B cell (primary cell): ENCODE measurements around the gene HPS6. TPM values are rescaled to one million over a fixed set of nuclear protein-coding genes. Genes with fewer than 3 reads are reported as not detected.

ENCODE experiments used
- ATAC-seq: fragments of 200-7000 bp; cut with Tn5 transposase; one replicate; pipeline ENCODE4 v1.10.0; 2021; ENCODE audit warnings: low read depth, mild to moderate bottlenecking, moderate number of reproducible peaks, moderate library complexity
- CTCF ChIA-PET: fragments of 350-600 bp; sonication (Branson Sonifier 250); formaldehyde crosslinking; loops from one replicate; lab custom pipeline; 2021; ENCODE audit warnings: antibody characterized with exemption, inconsistent platforms; lab: Charles Lee
- POLR2A ChIA-PET: fragments of 350-600 bp; sonication (Branson Sonifier 250); formaldehyde crosslinking; loops from one replicate; lab custom pipeline; 2021; ENCODE audit warnings: antibody characterized with exemption; lab: Charles Lee
- DNase-seq: peaks from one replicate; pipeline ENCODE4 v3.0.0; 2013
- H2AFZ ChIP-seq: 2 replicates; pipeline ENCODE4 v1.6.1; 2012; ENCODE audit warnings: mild to moderate bottlenecking, low read depth, low read length; ENCODE audit not compliant: insufficient read depth, poor library complexity, severe bottlenecking
- H3K27ac ChIP-seq, 2 donors: 1 replicate in 1 of 2; 2 replicates in 1 of 2; pipeline ENCODE4 v1.5.1; 2012 to 2013; ENCODE audit warnings: low read length in 2 of 2, mild to moderate bottlenecking in 2 of 2, moderate library complexity in 1 of 2
- H3K27me3 ChIP-seq, 4 experiments: fragments of 200-600 bp in 1 of 4; sonication (generic) in 1 of 4; replicated peaks in 1 of 4; 1 replicate in 2 of 4; 2 replicates in 2 of 4; pipeline versions ENCODE4 v1.6.1 to v1.7.0; 2013 to 2016; ENCODE audit warnings: low read length in 3 of 4, mild to moderate bottlenecking in 2 of 4, mixed read lengths in 1 of 4, moderate library complexity in 1 of 4; ENCODE audit not compliant: insufficient read depth in 4 of 4, control insufficient read depth in 3 of 4; ENCODE audit errors: control extremely low read depth in 1 of 4
- H3K36me3 ChIP-seq, 2 experiments: replicated peaks in 1 of 2; 1 replicate in 1 of 2; 2 replicates in 1 of 2; pipeline versions ENCODE4 v1.6.1 to v1.7.1; 2013; ENCODE audit warnings: low read length in 1 of 2; ENCODE audit not compliant: insufficient read depth in 2 of 2, control insufficient read depth in 1 of 2; ENCODE audit errors: control extremely low read depth in 1 of 2, extremely low read depth in 1 of 2
- H3K4me1 ChIP-seq, 2 donors: fragments of 200-600 bp in 1 of 2; sonication (generic) in 1 of 2; 1 replicate in 1 of 2; 2 replicates in 1 of 2; pipeline versions ENCODE4 v1.5.1 to v1.6.1; 2013 to 2017; ENCODE audit warnings: low read length in 2 of 2; ENCODE audit not compliant: control insufficient read depth in 2 of 2, insufficient read depth in 2 of 2
- H3K4me2 ChIP-seq: replicated peaks from 2 replicates; pipeline ENCODE3; 2012; ENCODE audit warnings: mild to moderate bottlenecking, low read depth, low read length; ENCODE audit not compliant: poor library complexity, severe bottlenecking
- H3K4me3 ChIP-seq, 5 experiments: fragments of 200-600 bp in 1 of 5; sonication (generic) in 1 of 5; 1 replicate in 3 of 5; 2 replicates in 2 of 5; pipeline versions ENCODE4 v1.5.1 to v1.7.0; 2011 to 2016; ENCODE audit warnings: low read length in 4 of 5, mild to moderate bottlenecking in 4 of 5, low read depth in 2 of 5, control low read depth in 1 of 5, moderate library complexity in 1 of 5; ENCODE audit not compliant: insufficient read depth in 1 of 5; ENCODE audit errors: control extremely low read depth in 1 of 5, extremely low read depth in 1 of 5
- H3K79me2 ChIP-seq: fragments of 200-600 bp; sonication (generic); one replicate; pipeline ENCODE4 v1.6.0; 2016; ENCODE audit warnings: low read length; ENCODE audit not compliant: control insufficient read depth, insufficient read depth
- H3K9ac ChIP-seq: fragments of 200-600 bp; sonication (generic); 2 replicates; pipeline ENCODE4 v1.6.1; 2017; ENCODE audit warnings: mild to moderate bottlenecking, low read length, moderate library complexity
- H3K9me3 ChIP-seq, 3 donors: one replicate each; pipeline versions ENCODE4 v1.6.1 to v1.7.1; 2013; ENCODE audit warnings: low read length in 2 of 3; ENCODE audit not compliant: control insufficient read depth in 2 of 3, insufficient read depth in 1 of 3; ENCODE audit errors: control extremely low read depth in 1 of 3
- H4K20me1 ChIP-seq: 2 replicates; pipeline ENCODE4 v1.6.0; 2012; ENCODE audit warnings: mild to moderate bottlenecking, low read length; ENCODE audit not compliant: insufficient read depth, control insufficient read depth, poor library complexity, severe bottlenecking
- H3K27ac Mint-ChIP-seq: one replicate; pipeline ENCODE4 v1.8.0; 2021; ENCODE audit warnings: mixed read lengths
- H3K27me3 Mint-ChIP-seq: one replicate; pipeline ENCODE4 v1.8.0; 2021; ENCODE audit warnings: mixed read lengths
- H3K4me1 Mint-ChIP-seq: one replicate; pipeline ENCODE4 v1.8.0; 2021; ENCODE audit warnings: mixed read lengths
- H3K4me3 Mint-ChIP-seq: one replicate; pipeline ENCODE4 v1.8.0; 2021; ENCODE audit warnings: mixed read lengths
- H3K9me3 Mint-ChIP-seq: one replicate; pipeline ENCODE4 v1.8.0; 2022; ENCODE audit warnings: mixed read lengths; ENCODE audit not compliant: insufficient read depth
- CTCF ChIP-seq: fragments of 200-600 bp; IDR thresholded peaks from one replicate; pipeline ENCODE4 v1.8.0; 2022; ENCODE audit warnings: antibody characterized with exemption, mild to moderate bottlenecking
- EZH2 ChIP-seq: IDR thresholded peaks from 2 replicates; pipeline ENCODE4 v1.6.1; 2012; ENCODE audit warnings: borderline replicate concordance, low read depth, mild to moderate bottlenecking, moderate library complexity, low read length; ENCODE audit not compliant: insufficient read depth, poor library complexity, severe bottlenecking
- WGBS: methylation state at CpG from one replicate; pipeline ENCODE4 v1.1.5; 2013; ENCODE audit warnings: missing lambda C conversion rate; ENCODE audit not compliant: insufficient coverage; 5-methylcytosine and 5-hydroxymethylcytosine counted together
- intact Hi-C: fragments of 100-400 bp; cut with micrococcal nuclease; formaldehyde crosslinking; loops from one replicate; pipeline ENCODE4 v1.10.0; 2022
- polyA minus RNA-seq: library from RNA; depleted of rRNA, polyadenylated mRNA; stranded (reverse); fragments of >200 nt; gene quantifications from 2 replicates; pipeline ENCODE4 v1.2.3, GENCODE V29; 2012
- polyA plus RNA-seq: library from polyadenylated mRNA; depleted of rRNA; stranded (reverse); fragments of >200 nt; gene quantifications from 2 replicates; pipeline ENCODE4 v1.2.3, GENCODE V29; 2012
- total RNA-seq, 2 donors: library from RNA; stranded (reverse); fragments of 120-200 nt in 1 of 2; gene quantifications; 1 replicate in 1 of 2; 2 replicates in 1 of 2; pipeline versions ENCODE4 v1.2.3 to v1.2.4, GENCODE V29; 2013 to 2022

HPS6 gene
- 28.6 and 29.5 TPM in 2 replicates for total RNA-seq
- 17.9 TPM for total RNA-seq (2013)
- 2.4 and 2.8 TPM in 2 replicates for polyA plus RNA-seq
- 21.4 and 32.7 TPM in 2 replicates for polyA minus RNA-seq

DNA sequence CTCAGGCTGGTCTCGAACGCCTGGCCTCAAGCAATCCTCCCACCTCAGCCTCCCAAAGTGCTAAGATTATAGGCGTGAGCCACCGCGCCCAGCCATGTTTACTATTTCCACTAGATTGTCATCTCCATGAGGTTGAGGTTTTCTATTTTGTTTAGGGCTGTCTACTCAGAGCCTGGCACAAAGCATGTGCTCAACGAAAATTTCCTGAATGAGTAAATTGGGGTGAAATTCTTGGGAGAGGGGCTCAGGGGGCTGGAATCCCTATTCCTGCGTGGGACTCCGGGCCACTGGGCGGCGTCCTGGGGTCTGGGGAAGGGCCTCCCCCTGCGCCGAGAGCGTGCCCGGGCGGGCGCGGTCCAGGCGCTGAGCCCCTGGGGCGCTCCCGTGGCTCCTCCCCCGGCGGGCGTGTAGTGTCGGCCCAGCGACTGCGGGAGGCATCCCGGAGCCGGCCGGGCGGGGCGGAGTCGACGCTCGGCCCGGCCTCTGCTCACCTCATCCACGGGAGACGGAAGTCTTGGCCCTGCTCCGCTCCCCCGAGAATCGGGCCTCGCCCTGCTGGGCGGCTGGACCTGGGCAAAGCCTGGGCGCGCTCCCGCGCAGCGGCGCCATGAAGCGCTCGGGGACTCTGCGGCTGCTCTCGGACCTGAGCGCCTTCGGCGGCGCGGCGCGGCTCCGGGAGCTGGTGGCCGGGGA lies at the start of gene HPS6:
HPS6 (plus strand) TSS at position 482 of the 693 bp plus-strand sequence; CDS start at position 608, 126 bp downstream.
- Histone ChIP-seq H3K9me3 (no peaks in the 10 kb centered on the region), H3K36me3 (no peaks in the 10 kb centered on the region), H3K27ac (peak within 1 kb of the TSS; percentile 63 to 90), H3K4me2 (peak within 1 kb of the TSS; percentile 96), H3K9ac (peak within 1 kb of the TSS; percentile 96), H3K4me3 (peak within 1 kb of the TSS; percentile 51 to 89 (median 73)), H3K27me3 (no peaks in the 10 kb centered on the region), H3K79me2 (peaks cover 5% of the 10 kb centered on the region), H2AFZ (peak within 1 kb of the TSS; percentile 92), H3K4me1 (peaks cover 15 to 20% of the 10 kb centered on the region in 2 donors), H4K20me1 (peaks cover 30% of the 10 kb centered on the region)
- Mint-ChIP-seq H3K4me1 (peaks cover 23% of the 10 kb centered on the region), H3K4me3 (peak within 1 kb of the TSS; percentile 92), H3K27me3 (no peaks in the 10 kb centered on the region), H3K9me3 (no peaks in the 10 kb centered on the region), H3K27ac (peak within 1 kb of the TSS; percentile 92)
- ATAC-seq = peak; percentile 98
- WGBS = 0% methylated on average over 56 of the region's 61 CpGs
- peak; percentile 90 for DNase-seq
- ChIA-PET CTCF (interaction anchor here (0.7 to 3.8 kb wide), 5 partner anchors 54 to 230 kb away, joined by 3 to 34 read pairs (median 3); no protein-coding TSS in a partner anchor), POLR2A (interaction anchor here (0.6 to 2.2 kb wide), 3 partner anchors 9 to 244 kb away, joined by 3 to 13 read pairs (median 4); partner anchors contain the start of gene ARMH3)
- intact Hi-C loops = loop anchor here (1.0 to 10.0 kb wide), 10 partner anchors 8 to 577 kb away; partner anchors contain the start of genes ARMH3, GBF1, LDB1 and NOLC1
- TF ChIP-seq EZH2 (no peak), CTCF (no peak)

GRCh38 chr10:102016416-102016815 lies 48.7 kb upstream of the HPS6 start:
- Histone ChIP-seq H3K27ac (no peak overlapping the region), H3K4me1 (peaks cover 0 to 3% of the 10 kb centered on the region in 2 donors), H3K4me3 (no peak overlapping the region), H3K4me2 (no peak overlapping the region), H3K9me3 (peaks cover 0 to 7% (median 0%) of the 10 kb centered on the region in 3 donors), H3K9ac (no peak overlapping the region), H3K27me3 (no peaks in the 10 kb centered on the region), H3K79me2 (no peaks in the 10 kb centered on the region), H4K20me1 (no peaks in the 10 kb centered on the region), H3K36me3 (peaks cover 3 to 21% of the 10 kb centered on the region in 2 experiments), H2AFZ (no peak overlapping the region)
- CTCF ChIA-PET = interaction anchor here (1.2 to 26.8 kb wide), 6 partner anchors 13 to 180 kb away, joined by 3 to 986 read pairs (median 8); no protein-coding TSS in a partner anchor
- H3K4me3 Mint-ChIP-seq = no peak overlapping the region
- no peaks in the 10 kb centered on the region for H3K9me3 Mint-ChIP-seq
- no peak for DNase-seq
- TF ChIP-seq EZH2 = no peak
- TF ChIP-seq CTCF = no peak
- no peaks in the 10 kb centered on the region for H3K4me1 Mint-ChIP-seq
- H3K27ac Mint-ChIP-seq = no peak overlapping the region
- no peaks in the 10 kb centered on the region for H3K27me3 Mint-ChIP-seq
- intact Hi-C loops = no loop called here
- no peak for ATAC-seq
- POLR2A ChIA-PET = no interaction called here
